C4-2B (cell line): ENCODE measurements around the gene LYRM9.
"Not testable (repeated sequence)": the region's sequence is repeated elsewhere in the genome, so short reads cannot be mapped to it uniquely, and the experiment has no call there.

Experiments
- H3K27ac ChIP-seq: fragments of 450-650 bp; 2 replicates; pipeline ENCODE4 v1.5.1; 2017
- ZFX ChIP-seq: fragments of 450-650 bp; IDR thresholded peaks from 2 replicates; pipeline ENCODE4 v1.6.1; 2017
- TF ChIP-seq, protein P1 (sequence below): fragments of 450-650 bp; conservative IDR thresholded peaks from 2 replicates; pipeline ENCODE4 v1.5.1; 2017; ENCODE audit warnings: mild to moderate bottlenecking

LYRM9 gene

DNA sequence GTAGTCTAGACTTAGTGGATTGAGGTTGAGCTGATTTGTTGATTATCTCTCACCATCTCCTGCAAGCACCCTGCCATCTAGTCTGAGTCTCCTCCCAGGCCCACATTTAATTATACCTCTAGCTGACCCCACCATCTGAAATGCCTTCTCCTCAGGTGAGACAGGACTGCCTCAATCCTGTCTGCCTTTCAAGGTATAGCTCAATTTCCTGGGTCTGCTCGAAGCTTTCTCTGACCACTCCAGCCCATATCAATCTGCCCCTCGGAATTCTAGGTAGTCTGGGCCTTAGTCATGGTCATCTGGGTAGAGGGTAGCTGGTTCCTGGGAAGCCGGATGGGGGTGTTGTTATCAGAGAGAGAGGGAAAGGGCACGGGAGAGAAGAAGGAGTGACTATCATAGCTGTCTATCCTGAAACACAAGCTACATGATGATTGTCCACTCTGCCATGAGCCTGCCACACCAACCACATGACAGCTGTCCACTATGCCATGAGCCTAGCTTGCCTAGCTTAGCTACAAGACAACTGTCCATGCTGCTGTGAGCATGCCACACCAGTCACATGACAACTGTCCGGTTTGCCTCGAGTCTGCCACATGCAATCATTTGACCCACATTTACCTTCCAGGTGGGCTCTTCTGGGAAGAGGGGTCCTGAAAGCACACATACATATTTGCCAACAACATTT, 34.4 kb downstream of the LYRM9 start:
- TF ChIP-seq, protein P1, sequence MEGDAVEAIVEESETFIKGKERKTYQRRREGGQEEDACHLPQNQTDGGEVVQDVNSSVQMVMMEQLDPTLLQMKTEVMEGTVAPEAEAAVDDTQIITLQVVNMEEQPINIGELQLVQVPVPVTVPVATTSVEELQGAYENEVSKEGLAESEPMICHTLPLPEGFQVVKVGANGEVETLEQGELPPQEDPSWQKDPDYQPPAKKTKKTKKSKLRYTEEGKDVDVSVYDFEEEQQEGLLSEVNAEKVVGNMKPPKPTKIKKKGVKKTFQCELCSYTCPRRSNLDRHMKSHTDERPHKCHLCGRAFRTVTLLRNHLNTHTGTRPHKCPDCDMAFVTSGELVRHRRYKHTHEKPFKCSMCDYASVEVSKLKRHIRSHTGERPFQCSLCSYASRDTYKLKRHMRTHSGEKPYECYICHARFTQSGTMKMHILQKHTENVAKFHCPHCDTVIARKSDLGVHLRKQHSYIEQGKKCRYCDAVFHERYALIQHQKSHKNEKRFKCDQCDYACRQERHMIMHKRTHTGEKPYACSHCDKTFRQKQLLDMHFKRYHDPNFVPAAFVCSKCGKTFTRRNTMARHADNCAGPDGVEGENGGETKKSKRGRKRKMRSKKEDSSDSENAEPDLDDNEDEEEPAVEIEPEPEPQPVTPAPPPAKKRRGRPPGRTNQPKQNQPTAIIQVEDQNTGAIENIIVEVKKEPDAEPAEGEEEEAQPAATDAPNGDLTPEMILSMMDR, result no peak
- no peak for TF ChIP-seq ZFX
- H3K27ac ChIP-seq, result no peak overlapping the region

DNA sequence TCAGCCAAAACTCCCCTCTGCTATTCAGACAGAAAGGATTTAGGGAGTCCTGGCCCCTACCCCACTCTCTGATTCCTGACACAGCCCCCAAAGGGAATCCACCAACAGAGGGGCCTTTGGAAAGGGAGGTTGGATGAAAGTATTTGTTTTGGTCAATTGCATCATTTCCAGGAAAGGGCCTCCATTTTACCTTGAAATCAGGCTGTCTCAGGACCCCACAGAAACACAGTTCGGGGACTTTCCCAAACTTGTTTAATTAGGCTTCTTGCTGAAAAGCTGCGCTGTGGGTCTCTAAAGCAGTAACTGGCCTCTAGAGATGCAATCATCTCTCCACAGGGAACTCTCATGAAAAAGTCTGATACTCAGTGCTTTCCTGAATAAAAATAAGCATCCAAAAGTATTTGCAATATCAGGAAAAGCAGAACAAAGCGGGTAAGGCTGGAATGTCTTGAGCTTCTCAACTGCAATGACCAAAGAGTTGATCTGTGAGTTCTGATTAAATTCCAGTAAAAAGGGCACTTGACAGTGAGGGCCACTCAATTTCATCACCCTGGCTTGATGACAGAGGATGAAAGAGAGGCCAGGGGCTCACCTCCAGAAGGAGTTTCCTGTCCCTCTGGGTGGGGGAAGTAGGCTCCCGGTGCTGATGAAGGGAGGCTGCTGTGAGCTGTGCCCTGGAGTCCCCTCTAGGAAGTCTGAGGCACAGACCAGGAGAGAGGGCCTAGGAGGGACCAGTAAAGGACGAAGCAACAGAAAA, 36.3 kb downstream of the LYRM9 start:
- TF ChIP-seq, protein P1, result no peak
- TF ChIP-seq ZFX, result no peak

DNA sequence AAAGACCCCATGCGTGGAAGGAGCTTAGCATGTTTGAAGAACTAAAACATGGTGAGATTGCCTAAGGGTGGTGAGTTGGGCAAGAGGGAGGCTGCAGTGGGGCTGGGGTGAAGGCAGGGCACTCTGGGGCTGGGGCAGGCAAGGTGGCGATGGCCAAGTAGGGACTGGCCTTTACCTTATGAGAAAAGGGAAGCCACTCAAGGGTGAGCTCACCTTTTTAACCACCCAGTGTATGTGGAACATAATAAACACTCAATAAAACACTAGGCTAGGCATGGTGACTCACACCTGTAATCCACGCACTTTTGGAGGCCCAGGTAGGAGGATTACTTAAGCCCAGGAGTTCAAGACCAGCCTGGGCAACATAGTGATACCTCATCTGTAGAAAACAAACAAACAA, 37.7 kb downstream of the LYRM9 start:
- TF ChIP-seq, protein P1, result no peak
- no peak for TF ChIP-seq ZFX
- H3K27ac ChIP-seq, result no peak overlapping the region

More for the DNA sequence above, 36.3 kb downstream of the LYRM9 start:
- no peak overlapping the region for H3K27ac ChIP-seq

DNA sequence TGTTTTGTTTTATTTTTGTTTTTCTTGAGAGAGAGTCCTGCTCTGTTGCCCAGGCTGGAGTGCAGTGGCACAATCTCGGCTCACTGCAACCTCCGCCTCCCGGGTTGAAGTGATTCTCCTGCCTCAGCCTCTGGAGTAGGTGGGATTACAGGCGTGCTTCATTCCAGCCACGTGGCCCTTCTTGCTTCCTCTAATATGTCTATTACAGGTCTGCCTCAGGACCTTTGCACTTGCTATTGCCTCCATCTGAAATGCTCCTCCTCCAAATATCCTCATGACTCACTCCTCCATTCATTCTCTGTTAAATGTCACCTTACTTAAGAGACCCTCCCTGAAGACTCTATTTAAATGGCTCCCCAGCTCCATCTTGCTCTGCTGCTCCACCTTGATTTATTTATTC, 39.0 kb downstream of the LYRM9 start:
- TF ChIP-seq ZFX, result no peak
- TF ChIP-seq, protein P1, result no peak
- H3K27ac ChIP-seq, result no peak overlapping the region

DNA sequence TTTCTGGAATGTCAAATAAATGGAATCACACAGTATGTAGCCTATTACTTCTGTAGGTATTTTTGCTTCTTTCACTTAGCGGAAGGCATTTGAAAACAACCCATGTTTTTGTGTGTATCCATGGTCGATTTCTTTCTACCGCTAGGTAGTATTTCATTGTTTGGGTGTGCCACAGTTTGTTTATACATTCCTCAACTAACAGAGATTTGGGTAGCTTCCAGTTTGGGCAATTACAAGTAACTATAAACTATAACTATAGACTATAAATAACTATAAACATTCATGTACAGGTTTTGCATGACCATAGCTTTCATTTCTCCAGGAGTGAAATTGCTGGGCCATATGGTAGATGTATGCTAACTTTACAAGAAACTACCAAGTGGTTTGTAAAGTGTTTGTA, 40.1 kb downstream of the LYRM9 start:
- no peak overlapping the region for H3K27ac ChIP-seq
- TF ChIP-seq, protein P1, result no peak; the same call in 1 of the 2 replicates
- TF ChIP-seq ZFX, result no peak

DNA sequence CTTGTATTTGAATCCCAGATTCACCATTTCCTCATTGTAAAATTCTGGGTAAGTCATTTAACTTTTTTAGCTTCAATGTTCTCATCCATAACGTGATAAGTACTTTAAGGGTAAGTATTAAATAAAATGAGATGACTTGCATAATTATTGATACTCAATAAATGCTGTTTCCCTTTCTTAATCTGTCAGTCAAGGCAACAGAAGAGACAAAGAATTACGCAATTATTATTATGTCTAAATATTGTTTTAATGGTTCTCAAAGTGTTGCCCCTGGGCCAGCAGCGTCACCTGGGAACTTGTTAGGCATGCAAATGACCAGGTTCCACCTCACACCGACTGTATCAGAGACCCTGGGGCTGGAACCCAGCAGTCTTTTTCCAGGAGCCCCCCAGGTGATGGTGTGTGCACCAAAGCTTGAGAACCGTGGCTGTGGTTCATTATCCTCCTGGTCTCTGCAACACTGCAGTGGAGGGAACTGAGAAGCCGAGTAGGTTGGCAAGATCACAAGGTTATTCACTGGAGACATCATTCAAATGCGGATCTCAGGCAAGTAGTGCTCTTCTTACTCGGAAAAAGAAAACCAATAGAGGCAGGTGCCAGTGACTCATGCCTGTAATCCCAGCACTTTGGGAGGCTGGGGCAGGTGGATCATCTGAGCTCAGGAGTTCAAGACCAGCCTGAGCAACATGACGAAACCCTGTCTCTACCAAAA, 43.5 kb downstream of the LYRM9 start:
- no peak for TF ChIP-seq ZFX
- TF ChIP-seq, protein P1, result no peak
- H3K27ac ChIP-seq, result no peak overlapping the region

DNA sequence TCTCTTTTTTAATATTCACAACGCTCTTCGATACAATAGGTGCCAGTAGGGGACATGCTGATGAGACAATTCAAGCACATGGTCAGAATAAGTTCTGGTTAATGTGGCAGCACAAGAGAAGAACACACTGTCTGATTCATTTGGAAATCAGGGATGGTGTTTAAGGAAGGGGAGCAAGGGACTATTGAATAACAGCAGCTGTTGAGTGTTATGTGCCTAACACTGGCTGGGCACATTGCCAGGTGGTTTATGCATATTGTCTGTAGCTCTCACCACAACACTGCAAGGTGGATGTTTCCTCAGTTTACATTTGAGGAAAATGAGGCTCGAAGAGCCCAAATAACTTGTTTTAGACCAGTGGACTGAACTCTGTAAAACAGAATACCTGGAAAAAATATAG, 44.2 kb downstream of the LYRM9 start:
- no peak for TF ChIP-seq ZFX
- TF ChIP-seq, protein P1, result no peak
- H3K27ac ChIP-seq, result no peak overlapping the region

DNA sequence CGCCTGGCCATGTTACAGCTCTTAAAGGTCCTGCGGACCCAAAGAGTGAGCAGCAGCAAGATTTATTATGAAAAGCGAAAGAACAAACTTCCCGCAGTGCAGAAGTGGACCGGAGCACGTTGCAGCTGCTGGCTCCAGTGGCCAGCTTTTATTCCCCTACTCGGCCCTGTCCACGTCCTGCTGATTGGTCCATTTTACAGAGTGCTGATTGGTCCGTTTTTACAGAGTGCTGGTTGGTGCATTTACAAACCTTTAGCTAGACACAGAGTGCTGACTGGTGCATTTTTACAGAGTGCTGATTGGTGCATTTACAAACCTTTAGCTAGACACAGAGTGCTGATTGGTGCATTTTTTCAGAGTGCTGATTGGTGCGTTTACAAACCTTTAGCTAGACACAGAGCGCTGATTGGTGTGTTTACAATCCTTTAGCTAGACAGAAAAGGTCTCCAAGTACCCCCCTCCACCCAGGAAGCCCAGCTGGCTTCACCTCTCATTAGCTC, 46.3 kb downstream of the LYRM9 start:
- H3K27ac ChIP-seq, result not testable (repeated sequence)
